K562 (cell line): Measurements from ENCODE around the gene TRDMT1. TPM values are rescaled to one million over a fixed set of nuclear protein-coding genes. Genes with fewer than 3 reads are reported as not detected.

Experiments
- ATAC-seq: fragments of 200-7000 bp; cut with Tn5 transposase; 3 replicates; pipeline ENCODE4 v1.9.1; 2020; ENCODE audit warnings: moderate library complexity
- BruUV-seq: library from RNA; stranded (reverse); fragments of 400-500 nt; replicated peaks from 2 replicates; lab custom pipeline; 2021; lab: Mats Ljungman, UMichigan
- CTCF ChIA-PET: fragments of 300-600 bp; formaldehyde crosslinking; extraction: SDS; loops from one replicate; lab custom pipeline; 2021; ENCODE audit warnings: low intra/inter-chr PET ratio; lab: Yijun Ruan, JAX
- POLR2A ChIA-PET: fragments of 300-600, 350-650 bp; sonication (Branson Sonifier 250); formaldehyde crosslinking; extraction: SDS; loops from one replicate; lab custom pipeline; 2021; ENCODE audit warnings: antibody characterized with exemption, inconsistent platforms; lab: Yijun Ruan, JAX
- DNase-seq, 4 experiments: peaks; one replicate each; pipeline versions ENCODE4 v3.0.0 to v3.0.0-alpha.2; 2011 to 2018; ENCODE audit warnings: low spot score in 3 of 4, mixed read lengths in 3 of 4; ENCODE audit errors: extremely low read depth in 1 of 4
- FAIRE-seq: peaks from 2 replicates; lab custom pipeline; 2011; peaks lifted over from hg19 to GRCh38; lab: Jason Lieb, UNC
- H2AFZ ChIP-seq: 2 replicates; pipeline ENCODE4 v1.6.0; 2011; ENCODE audit warnings: low read depth, low read length, control low read depth, inconsistent platforms
- H3K27ac ChIP-seq: fragments of 200-600 bp; 3 replicates; pipeline ENCODE4 v1.8.0; 2011; ENCODE audit warnings: low read depth, mild to moderate bottlenecking, control low read depth, inconsistent platforms, low read length, moderate library complexity, mixed read lengths; ENCODE audit errors: extremely low read depth
- H3K27me3 ChIP-seq, 2 experiments: fragments of 300-600 bp in 1 of 2; 2 replicates in 1 of 2; 3 replicates in 1 of 2; pipeline versions ENCODE4 v1.6.0 to v1.8.0; 2011; ENCODE audit warnings: inconsistent platforms in 2 of 2, low read length in 2 of 2, mild to moderate bottlenecking in 1 of 2, mixed read lengths in 1 of 2, moderate library complexity in 1 of 2; ENCODE audit not compliant: control insufficient read depth in 2 of 2, insufficient read depth in 2 of 2
- H3K36me3 ChIP-seq: fragments of 300-600 bp; 3 replicates; pipeline ENCODE4 v1.8.0; 2011; ENCODE audit warnings: mild to moderate bottlenecking, low read length, inconsistent platforms; ENCODE audit not compliant: control insufficient read depth, insufficient read depth
- H3K4me1 ChIP-seq, 2 experiments: fragments of 200-600 bp in 1 of 2; replicated peaks in 1 of 2; 2 replicates in 1 of 2; 3 replicates in 1 of 2; pipeline versions ENCODE4 v1.5.1 to v1.8.0; 2011; ENCODE audit warnings: inconsistent platforms in 2 of 2, low read length in 2 of 2, mild to moderate bottlenecking in 1 of 2, mixed read lengths in 1 of 2, moderate library complexity in 1 of 2; ENCODE audit not compliant: control insufficient read depth in 2 of 2, insufficient read depth in 2 of 2
- H3K4me2 ChIP-seq: 2 replicates; pipeline ENCODE4 v1.6.1; 2011; ENCODE audit warnings: low read length, control low read depth, inconsistent platforms, mixed read lengths; ENCODE audit not compliant: insufficient read depth
- H3K4me3 ChIP-seq: fragments of 200-600 bp; sonication (generic), shearing (Covaris generic); 2 replicates; pipeline ENCODE4 v1.5.1; 2016; ENCODE audit warnings: control low read depth, inconsistent platforms
- H3K79me2 ChIP-seq: fragments of 200-600 bp; 3 replicates; pipeline ENCODE4 v1.8.0; 2011; ENCODE audit warnings: low read length, inconsistent platforms; ENCODE audit not compliant: control insufficient read depth, insufficient read depth
- H3K9ac ChIP-seq, 2 experiments: 2 replicates each; pipeline versions ENCODE4 v1.6.0 to v1.6.1; 2011; ENCODE audit warnings: low read depth in 2 of 2, low read length in 2 of 2, control low read depth in 1 of 2, inconsistent platforms in 1 of 2, mild to moderate bottlenecking in 1 of 2, mixed read lengths in 1 of 2; ENCODE audit not compliant: insufficient read depth in 1 of 2
- H3K9me1 ChIP-seq: one replicate; pipeline ENCODE4 v1.6.0; 2011; ENCODE audit warnings: inconsistent platforms, mild to moderate bottlenecking, low read length, moderate library complexity; ENCODE audit not compliant: control insufficient read depth, insufficient read depth
- H3K9me3 ChIP-seq: replicated peaks from 2 replicates; pipeline ENCODE4 v1.5.1; 2011; ENCODE audit warnings: low read depth, low read length, inconsistent platforms; ENCODE audit not compliant: control insufficient read depth, insufficient read depth
- H4K20me1 ChIP-seq: replicated peaks from 2 replicates; pipeline ENCODE4 v1.6.1; 2011; ENCODE audit warnings: low read length, inconsistent platforms, mixed read lengths; ENCODE audit not compliant: control insufficient read depth, insufficient read depth
- CC2D1A ChIP-seq: fragments of 450-650 bp; IDR thresholded peaks from 2 replicates; pipeline ENCODE4 v1.6.1; 2017; ENCODE audit warnings: mild to moderate bottlenecking
- CTBP1 ChIP-seq: fragments of 450-650 bp; IDR thresholded peaks from 2 replicates; pipeline ENCODE4 v1.6.1; 2016; ENCODE audit warnings: borderline replicate concordance
- DPF2 ChIP-seq: fragments of 450-650 bp; IDR thresholded peaks from 2 replicates; pipeline ENCODE4 v1.6.1; 2016
- ELF2 ChIP-seq: fragments of 250-450 bp; sonication (Bioruptor Pico); IDR thresholded peaks from 2 replicates; pipeline ENCODE4 v1.5.0; 2021; ENCODE audit warnings: mild to moderate bottlenecking
- EP400 ChIP-seq: fragments of 450-650 bp; IDR thresholded peaks from 2 replicates; pipeline ENCODE4 v1.6.1; 2017; ENCODE audit warnings: antibody characterized with exemption, mild to moderate bottlenecking, moderate library complexity
- FOXJ2 ChIP-seq: fragments of 200-800 bp; sonication (Bioruptor generic); IDR thresholded peaks from 2 replicates; pipeline ENCODE4 v1.6.1; 2016; ENCODE audit warnings: missing genetic modification characterization, missing compliant biosample characterization
- HEY1 ChIP-seq: fragments of 250-450 bp; sonication (Bioruptor Pico); IDR thresholded peaks from 2 replicates; pipeline ENCODE4 v1.5.0; 2020; ENCODE audit warnings: mild to moderate bottlenecking, moderate library complexity, borderline replicate concordance
- HNRNPK ChIP-seq: fragments of 200-400 bp; formaldehyde crosslinking; IDR thresholded peaks from one replicate; pipeline ENCODE4 v1.6.1; 2018; ENCODE audit warnings: mild to moderate bottlenecking, low read depth, low read length; ENCODE audit not compliant: poor library complexity, severe bottlenecking
- JUND ChIP-seq, 2 experiments: IDR thresholded peaks; 2 replicates in 1 of 2; 3 replicates in 1 of 2; pipeline ENCODE4 v1.6.1; 2011; ENCODE audit warnings: borderline replicate concordance in 2 of 2, low read depth in 2 of 2, low read length in 2 of 2, improper control_type of control experiment in 1 of 2, missing biosample characterization in 1 of 2, missing genetic modification characterization in 1 of 2, missing genetic modification reagents in 1 of 2
- KLF16 ChIP-seq: IDR thresholded peaks from 2 replicates; pipeline ENCODE4 v1.6.1; 2016; ENCODE audit warnings: antibody characterized with exemption
- MAFF ChIP-seq: IDR thresholded peaks from 2 replicates; pipeline ENCODE4 v1.6.1; 2012; ENCODE audit warnings: low read length, improper control_type of control experiment
- MITF ChIP-seq: IDR thresholded peaks from 2 replicates; pipeline ENCODE4 v1.6.1; 2014; ENCODE audit warnings: antibody characterized with exemption
- NEUROD1 ChIP-seq: fragments of 150-350 bp; IDR thresholded peaks from 2 replicates; pipeline ENCODE4 v1.6.1; 2014; ENCODE audit warnings: borderline replicate concordance, low read length, low read depth; ENCODE audit not compliant: partially characterized antibody
- PPARD ChIP-seq: fragments of 250-450 bp; sonication (Bioruptor Pico); IDR thresholded peaks from 2 replicates; pipeline ENCODE4 v1.8.0; 2022; ENCODE audit warnings: inconsistent platforms, mild to moderate bottlenecking, moderate library complexity
- PTRF ChIP-seq: fragments of 450-650 bp; IDR thresholded peaks from 2 replicates; pipeline ENCODE4 v1.6.1; 2016; ENCODE audit warnings: mild to moderate bottlenecking, missing genetic modification characterization, missing compliant biosample characterization
- RBM17 ChIP-seq: fragments of 200-400 bp; formaldehyde crosslinking; IDR thresholded peaks from 2 replicates; pipeline ENCODE4 v1.6.1; 2017; ENCODE audit warnings: low read depth, mild to moderate bottlenecking, low read length, borderline replicate concordance
- RHOXF2B ChIP-seq: fragments of 250-450 bp; sonication (Bioruptor Pico); conservative IDR thresholded peaks from 2 replicates; pipeline ENCODE4 v1.5.1; 2021
- SNRNP70 ChIP-seq: fragments of 200-400 bp; formaldehyde crosslinking; optimal IDR thresholded peaks from 2 replicates; pipeline ENCODE3; 2017; ENCODE audit warnings: low read depth, low read length
- ZBTB17 ChIP-seq: fragments of 450-650 bp; formaldehyde crosslinking; IDR thresholded peaks from 2 replicates; pipeline ENCODE4 v1.4.0; 2020; ENCODE audit warnings: mild to moderate bottlenecking
- ZBTB2 ChIP-seq: fragments of 450-650 bp; IDR thresholded peaks from 2 replicates; pipeline ENCODE4 v1.6.1; 2016; ENCODE audit warnings: antibody characterized with exemption
- ZNF184 ChIP-seq: sonication (generic); formaldehyde crosslinking; IDR thresholded peaks from 2 replicates; pipeline ENCODE4 v1.5.0; 2020; ENCODE audit warnings: missing genetic modification reagents
- ZNF239 ChIP-seq: fragments of 250-450 bp; sonication (Bioruptor Pico); IDR thresholded peaks from 2 replicates; pipeline ENCODE4 v1.4.0; 2020; ENCODE audit warnings: mild to moderate bottlenecking
- ZNF431 ChIP-seq: sonication (generic); formaldehyde crosslinking; IDR thresholded peaks from 2 replicates; pipeline ENCODE4 v1.8.0; 2022; ENCODE audit warnings: mild to moderate bottlenecking, missing genetic modification reagents
- ZNF507 ChIP-seq: conservative IDR thresholded peaks from 2 replicates; pipeline ENCODE4 v1.6.1; 2017; ENCODE audit warnings: missing genetic modification characterization, missing compliant biosample characterization
- WGBS: fragments of 100-300 bp; shearing (Covaris generic); methylation state at CpG from one replicate; pipeline ENCODE4 v1.1.6; 2016; ENCODE audit warnings: low coverage, mixed read lengths; ENCODE audit not compliant: insufficient coverage; ENCODE audit errors: missing lambda C conversion rate; 5-methylcytosine and 5-hydroxymethylcytosine counted together
- in situ Hi-C: fragments of 300-500 bp; cut with MboI; formaldehyde crosslinking; loops from 4 replicates; pipeline ENCODE4 v1.15.0; 2018; ENCODE audit warnings: inconsistent platforms, mixed read lengths
- intact Hi-C: fragments of 100-400 bp; cut with micrococcal nuclease; formaldehyde crosslinking; loops from 2 replicates; pipeline ENCODE4 v1.14.2; 2022
- polyA plus RNA-seq, 8 experiments: library from polyadenylated mRNA; depleted of rRNA in 4 of 8; stranded (reverse) in 5 of 8; unstranded in 3 of 8; fragments of >200 nt; fragmentation: Nextera tagmentation in 2 of 8; fragmentation: Illumina TruSeq in 1 of 8; extraction: Ambion mirVana in 2 of 8; extraction: Trizol in 1 of 8; gene quantifications; 2 replicates each; pipeline versions ENCODE4 v1.2.1 to v1.2.3, GENCODE V29; 2011 to 2014; ENCODE audit warnings: inconsistent platforms in 1 of 8, missing spikeins in 1 of 8
- total RNA-seq, 7 experiments: library from RNA; depleted of rRNA in 6 of 7; stranded (reverse); fragments of >200 nt in 6 of 7; fragmentation: Illumina TruSeq in 2 of 7; extraction: Trizol in 2 of 7; gene quantifications; 2 replicates each; pipeline versions ENCODE4 v1.2.1 to v1.2.3, GENCODE V29; 2011 to 2021; ENCODE audit warnings: low replicate concordance in 1 of 7

TRDMT1 gene
- total and polyA plus RNA-seq, 9 of the 15 experiments (the other 6 are each of a cell fraction or from before 2014, with no cell fraction given): 5.4 to 12.6 (median 9.3) TPM

GRCh38 chr10:17203416-17203815 is 1.9 kb upstream of the TRDMT1 start:
- Histone ChIP-seq H3K27me3 (no peaks in the 10 kb centered on the region), H3K9me3 (no peaks in the 10 kb centered on the region), H3K79me2 (peaks cover 23% of the 10 kb centered on the region; the same call in 2 of the 3 replicates), H3K27ac (peak overlapping the region; percentile 89; the same call in 2 of the 3 replicates), H2AFZ (peak overlapping the region; percentile 90), H3K4me2 (peak overlapping the region; percentile 19), H3K4me1 (peaks cover 14 to 47% of the 10 kb centered on the region in 2 experiments), H3K36me3 (no peaks in the 10 kb centered on the region), H3K9me1 (no peaks in the 10 kb centered on the region), H3K9ac (no peak overlapping the region; a peak in 1 of 4 replicates), H3K4me3 (no peak overlapping the region), H4K20me1 (no peaks in the 10 kb centered on the region)
- in situ Hi-C loops (no loop called here), intact Hi-C loops (loop anchor here (5.0 kb wide), 1 partner anchor 54 kb away; no protein-coding TSS in a partner anchor)
- FAIRE-seq: peak; percentile 11
- ChIA-PET CTCF (no interaction called here), POLR2A (no interaction called here)
- DNase-seq: peak in 3 of 4 experiments; percentile 24 to 75 (median 38)
- no peak for ATAC-seq
- WGBS: 0% methylated on average over 3 of the region's 3 CpGs
- no TSS peak for BruUV-seq
- peak; percentile 52; the same call in 1 of the 2 replicates for TF ChIP-seq KLF16
- no peak for TF ChIP-seq RBM17
- no peak for TF ChIP-seq ZNF507 (tag)
- peak; percentile 39; the same call in 1 of the 2 replicates for TF ChIP-seq CC2D1A
- TF ChIP-seq CTBP1: peak; percentile 92
- no peak for TF ChIP-seq MAFF
- TF ChIP-seq SNRNP70: no peak
- TF ChIP-seq ZBTB17 (CRISPR knock-in tag): no peak
- 0 out of 2 replicates have a peak, but pooled peaks have one; percentile 8 for TF ChIP-seq FOXJ2
- TF ChIP-seq PTRF (tag): no peak
- no peak for TF ChIP-seq NEUROD1
- 0 out of 2 replicates have a peak, but pooled peaks have one; percentile 63 for TF ChIP-seq ELF2
- peak; percentile 46; the same call in 1 of the 2 replicates for TF ChIP-seq MITF
- TF ChIP-seq DPF2: peak; percentile 84
- no peak for TF ChIP-seq ZNF431
- peak; percentile 73 for TF ChIP-seq JUND (IDR thresholded peaks at IDR 0.05; ENCODE audit: borderline replicate concordance, low read depth, low read length)
- TF ChIP-seq JUND (tag; IDR thresholded peaks at IDR 0.05; ENCODE audit: borderline replicate concordance, low read depth, low read length): peak; percentile 64; the same call in 1 of the 3 replicates
- TF ChIP-seq HNRNPK: no peak
- TF ChIP-seq ZBTB2: peak; percentile 35; the same call in 1 of the 2 replicates
- TF ChIP-seq ZNF239 (CRISPR knock-in tag): no peak
- TF ChIP-seq PPARD (CRISPR knock-in tag): no peak
- TF ChIP-seq ZNF184: no peak
- peak; percentile 76; the same call in 1 of the 2 replicates for TF ChIP-seq EP400
- TF ChIP-seq RHOXF2B (CRISPR knock-in tag): no peak
- TF ChIP-seq HEY1 (CRISPR knock-in tag): no peak
